Heart right ventricle (tissue), 16 donors: ENCODE results near the gene LENEP. TPM values are rescaled to one million over a fixed set of nuclear protein-coding genes. Genes with fewer than 3 reads are reported as not detected.

Source experiments
- ATAC-seq, 8 donors: fragments of 200-7000 bp; cut with Tn5 transposase; one replicate each; pipeline ENCODE4 v1.9.1; 2020; ENCODE audit warnings: mild to moderate bottlenecking in 8 of 8, moderate library complexity in 8 of 8, moderate number of reproducible peaks in 1 of 8
- DNase-seq, 2 donors: peaks; one replicate each; pipeline ENCODE4 v3.0.0-alpha.2; 2020
- H3K27ac ChIP-seq, 10 donors: fragments of 200-600 bp; sonication (generic) in 2 of 10; one replicate each; pipeline versions ENCODE4 v1.5.0 to v1.8.0; 2020 to 2022; ENCODE audit warnings: mild to moderate bottlenecking in 3 of 10
- H3K27me3 ChIP-seq, 7 donors: fragments of 200-600 bp; one replicate each; pipeline ENCODE4 v1.8.0; 2021 to 2022; ENCODE audit warnings: mild to moderate bottlenecking in 2 of 7
- H3K36me3 ChIP-seq, 9 donors: fragments of 200-600 bp; sonication (generic) in 1 of 9; one replicate each; pipeline versions ENCODE4 v1.5.0 to v1.8.0; 2020 to 2022; ENCODE audit warnings: mild to moderate bottlenecking in 2 of 9
- H3K4me1 ChIP-seq, 9 donors: fragments of 200-600 bp; sonication (generic) in 1 of 9; one replicate each; pipeline versions ENCODE4 v1.5.0 to v1.8.0; 2020 to 2022; ENCODE audit warnings: mild to moderate bottlenecking in 4 of 9
- H3K4me3 ChIP-seq, 10 donors: fragments of 200-600 bp; sonication (generic) in 2 of 10; one replicate each; pipeline versions ENCODE4 v1.5.0 to v1.8.0; 2020 to 2022; ENCODE audit warnings: mild to moderate bottlenecking in 7 of 10, moderate library complexity in 2 of 10
- H3K9me3 ChIP-seq, 11 donors: fragments of 200-600 bp in 10 of 11; sonication (generic) in 2 of 11; one replicate each; pipeline versions ENCODE4 v1.5.0 to v1.8.0; 2013 to 2022; ENCODE audit warnings: mild to moderate bottlenecking in 2 of 11, control low read depth in 1 of 11, moderate library complexity in 1 of 11
- WGBS, 2 donors: extraction: QIAGEN DNeasy Blood & Tissue Kit; methylation state at CpG; one replicate each; pipeline ENCODE4 v1.1.7; 2013; ENCODE audit warnings: inconsistent platforms in 1 of 2; 5-methylcytosine and 5-hydroxymethylcytosine counted together
- intact Hi-C, 10 donors: fragments of 100-400 bp; cut with DNase I; formaldehyde crosslinking; loops; one replicate each; pipeline versions ENCODE4 v1.11.1 to v1.14.2; 2022
- polyA plus RNA-seq, 2 donors: library from polyadenylated mRNA; stranded (reverse); fragments of 200-250 nt; gene quantifications; one replicate each; pipeline ENCODE4 v1.2.3, GENCODE V29; 2013
- total RNA-seq, 10 donors: library from RNA; stranded (reverse); fragmentation: NEBNext Ultra II Directional in 3 of 10; extraction: Animal tissue kit (Norgen Biotek cat#: 25700) in 3 of 10; gene quantifications; one replicate each; pipeline versions ENCODE4 v1.2.1 to v1.2.4, GENCODE V29; 2021 to 2023
- TF ChIP-seq, protein P1 (sequence below), 9 donors: fragments of 200-600 bp; sonication (generic) in 2 of 9; IDR thresholded peaks; one replicate each; pipeline versions ENCODE4 v1.5.0 to v1.8.0; 2021 to 2022; ENCODE audit warnings: antibody characterized with exemption in 9 of 9, mild to moderate bottlenecking in 5 of 9, moderate library complexity in 1 of 9
- donor health status: Arrhythmogenic right ventricular cardiomyopathy.
- donor health status: ischemic (EF 13 %, LVEDD 7.1; RV severe dilation, severe dysfunction).
- donor health status: healthy with polysubstance abuse.
- donor health status: DM: no; HTN: yes; CAD: no.
- donor health status: DM: no; HTN: no; CAD: no.
- donor health status: ischemic (EF 25% LVEDD 6.9; RV normal size, moderate dysfunction).
- donor health status: ischemic (EF 25% LVEDD 5.7; RV mildly dilated, moderate dysfunction).
- donor health status: healthy.
- donor health status: DM: yes; HTN: yes; CAD: no.
- donor health status: Ischemic cardiomyopathy.
- donor health status: ischemic (EF 35%, LVEDD 5.7; RV mildly dilated, moderate dysfunction).
- donor health status: nonischemic (EF 11% LVEDD 7.7; RV severe dilation, severe dysfunction).
- donor health status: DM: yes; HTN: yes; CAD: no.
- donor health status: PGD.
- donor health status: ischemic (EF 29% LVEDD 5.4; RV normal size, mild dysfunction).
- donor health status: nonischemic (EF 23%, LVEDD 6.1; RV moderate dilation, normal function).

The LENEP gene
- total and polyA plus RNA-seq, 12 donors: not detected

DNA sequence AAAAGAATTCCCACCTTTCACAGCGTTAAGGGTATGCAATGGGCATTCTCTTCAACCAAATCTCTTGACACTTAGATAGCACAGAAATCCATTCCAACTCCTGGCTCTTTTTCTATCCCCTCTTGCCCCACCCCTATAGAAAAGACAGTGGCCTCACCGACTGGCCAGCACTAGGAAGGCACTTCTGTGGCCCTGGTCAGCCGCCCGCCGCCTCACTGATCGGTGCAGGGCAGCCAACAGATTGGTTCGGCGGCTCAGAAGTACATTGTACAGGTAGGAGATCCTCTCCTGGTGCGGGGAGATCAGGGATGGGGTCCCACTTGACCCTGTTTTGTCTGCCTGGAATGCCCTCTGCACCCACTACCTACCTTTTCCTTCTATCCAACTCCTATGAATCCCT, 30.9 kb downstream of the LENEP start:
- intact Hi-C loops: no loop called here

DNA sequence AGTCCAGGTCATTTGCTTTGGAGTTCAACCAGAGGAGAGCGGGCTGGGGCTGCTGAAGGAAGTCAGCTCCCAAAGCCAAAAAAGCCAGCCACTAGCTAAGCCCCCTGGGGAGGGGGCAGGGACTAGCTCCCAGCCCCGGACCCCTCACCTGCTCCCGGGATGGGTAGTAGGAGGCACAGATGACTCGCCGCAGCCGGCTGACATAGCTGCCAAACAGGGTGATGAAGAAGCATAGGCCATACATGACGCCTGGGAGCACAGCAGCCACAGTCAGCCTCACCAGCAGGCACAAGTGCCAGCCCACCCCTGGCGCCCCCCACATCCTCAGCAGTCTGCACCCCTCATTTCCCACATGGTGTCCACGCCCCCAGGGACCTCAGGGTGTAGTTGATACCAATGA, 32.8 kb downstream of the LENEP start:
- ATAC-seq (no peak), DNase-seq (no peak)
- H3K4me3 ChIP-seq: no peak overlapping the region
- TF ChIP-seq, protein P1, sequence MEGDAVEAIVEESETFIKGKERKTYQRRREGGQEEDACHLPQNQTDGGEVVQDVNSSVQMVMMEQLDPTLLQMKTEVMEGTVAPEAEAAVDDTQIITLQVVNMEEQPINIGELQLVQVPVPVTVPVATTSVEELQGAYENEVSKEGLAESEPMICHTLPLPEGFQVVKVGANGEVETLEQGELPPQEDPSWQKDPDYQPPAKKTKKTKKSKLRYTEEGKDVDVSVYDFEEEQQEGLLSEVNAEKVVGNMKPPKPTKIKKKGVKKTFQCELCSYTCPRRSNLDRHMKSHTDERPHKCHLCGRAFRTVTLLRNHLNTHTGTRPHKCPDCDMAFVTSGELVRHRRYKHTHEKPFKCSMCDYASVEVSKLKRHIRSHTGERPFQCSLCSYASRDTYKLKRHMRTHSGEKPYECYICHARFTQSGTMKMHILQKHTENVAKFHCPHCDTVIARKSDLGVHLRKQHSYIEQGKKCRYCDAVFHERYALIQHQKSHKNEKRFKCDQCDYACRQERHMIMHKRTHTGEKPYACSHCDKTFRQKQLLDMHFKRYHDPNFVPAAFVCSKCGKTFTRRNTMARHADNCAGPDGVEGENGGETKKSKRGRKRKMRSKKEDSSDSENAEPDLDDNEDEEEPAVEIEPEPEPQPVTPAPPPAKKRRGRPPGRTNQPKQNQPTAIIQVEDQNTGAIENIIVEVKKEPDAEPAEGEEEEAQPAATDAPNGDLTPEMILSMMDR (IDR thresholded peaks at IDR 0.05): no peak
- H3K36me3 ChIP-seq: no peaks in the 10 kb centered on the region
- no peak overlapping the region for H3K27ac ChIP-seq
- 64 to 73% methylated on average over 9 of the region's 9 CpGs for WGBS, 2 donors
- H3K27me3 ChIP-seq: no peaks in the 10 kb centered on the region
- intact Hi-C loops: no loop called here
- peaks cover 0 to 9% (median 0%) of the 10 kb centered on the region in 9 donors for H3K4me1 ChIP-seq
- no peaks in the 10 kb centered on the region for H3K9me3 ChIP-seq

More for the DNA sequence above, 30.9 kb downstream of the LENEP start:
- TF ChIP-seq, protein P1 (IDR thresholded peaks at IDR 0.05): no peak
- H3K9me3 ChIP-seq: no peaks in the 10 kb centered on the region
- no peak overlapping the region for H3K4me3 ChIP-seq
- H3K27ac ChIP-seq: no peak overlapping the region
- no peak for DNase-seq
- no peaks in the 10 kb centered on the region for H3K27me3 ChIP-seq
- no peak for ATAC-seq
- no peaks in the 10 kb centered on the region for H3K36me3 ChIP-seq
- 88 to 89% methylated on average over 9 of the region's 9 CpGs for WGBS, 2 donors
- H3K4me1 ChIP-seq: peaks cover 0 to 9% (median 0%) of the 10 kb centered on the region in 9 donors

DNA sequence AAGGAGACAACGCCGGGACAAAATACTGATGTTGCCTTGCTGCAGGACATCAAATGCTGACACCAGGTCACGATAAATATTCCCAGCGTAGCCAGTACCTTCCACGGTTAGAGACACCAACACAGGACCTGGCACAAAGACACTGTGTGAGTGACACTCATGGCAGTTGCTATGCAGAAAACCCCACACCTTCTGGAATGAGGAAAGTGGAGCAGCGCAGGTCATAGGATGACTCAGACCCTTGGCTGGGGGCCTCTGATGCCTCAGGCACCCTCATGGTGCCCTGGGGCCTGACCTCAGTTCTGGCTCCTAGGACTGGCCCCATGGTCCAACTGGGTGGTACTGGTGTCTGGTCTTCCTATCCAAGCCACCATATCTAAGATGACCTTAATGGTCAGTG, 33.2 kb downstream of the LENEP start:
- TF ChIP-seq, protein P1 (IDR thresholded peaks at IDR 0.05): no peak
- Histone ChIP-seq H3K36me3 (no peaks in the 10 kb centered on the region), H3K4me1 (peaks cover 0 to 9% (median 0%) of the 10 kb centered on the region in 9 donors), H3K27ac (no peak overlapping the region), H3K27me3 (no peaks in the 10 kb centered on the region), H3K9me3 (no peaks in the 10 kb centered on the region), H3K4me3 (no peak overlapping the region)
- ATAC-seq: no peak
- 88 to 89% methylated on average over 6 of the region's 6 CpGs for WGBS, 2 donors
- no peak for DNase-seq
- intact Hi-C loops: no loop called here

DNA sequence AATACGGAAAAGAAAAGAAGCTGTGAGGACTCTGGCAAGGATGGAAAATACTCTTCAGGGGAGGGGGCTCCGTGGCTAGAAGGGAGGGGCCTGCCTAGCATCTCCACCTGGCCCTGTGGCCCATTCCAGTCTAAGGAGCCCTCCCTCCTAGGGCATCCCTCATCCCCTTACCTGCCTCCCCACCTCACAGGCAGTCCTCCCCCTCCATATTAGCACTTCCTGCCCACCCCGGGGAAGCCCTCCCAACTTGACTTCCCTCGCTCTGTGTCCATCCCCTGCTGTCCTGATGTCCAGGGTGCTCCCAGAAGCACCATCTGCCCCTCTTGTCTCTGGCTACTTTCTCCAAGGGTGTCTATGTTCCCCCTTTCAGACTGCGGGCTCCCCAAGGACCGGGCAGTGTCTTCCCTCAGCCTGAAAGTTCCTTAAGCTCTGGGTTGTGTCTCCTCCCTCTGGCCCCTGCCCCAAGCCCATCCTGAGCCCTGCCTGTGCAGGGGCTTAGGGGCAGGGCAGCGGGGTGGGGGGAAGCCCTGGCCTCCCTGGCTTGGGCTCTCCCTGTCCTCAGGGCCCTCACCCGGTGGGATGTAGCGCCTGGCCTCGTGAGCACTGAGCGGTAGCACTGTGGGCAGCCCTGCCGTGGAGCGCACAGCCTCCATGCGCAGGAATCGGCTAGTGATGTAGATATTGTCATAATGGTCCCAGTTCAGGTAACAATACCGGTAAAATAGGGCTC, 36.3 kb downstream of the LENEP start:
- Histone ChIP-seq H3K9me3 (no peaks in the 10 kb centered on the region), H3K36me3 (no peaks in the 10 kb centered on the region), H3K27ac (no peak overlapping the region), H3K4me3 (no peak overlapping the region), H3K27me3 (no peaks in the 10 kb centered on the region), H3K4me1 (no peaks in the 10 kb centered on the region)
- TF ChIP-seq, protein P1 (IDR thresholded peaks at IDR 0.05): no peak
- intact Hi-C loops: no loop called here
- ATAC-seq (peak in 1 of 8 donors; percentile 11), DNase-seq (no peak)
- WGBS, 2 donors: 83 to 89% methylated on average over 15 to 16 of the region's 16 CpGs
